Activated T-helper 17 cell treated with anti-CD3 and anti-CD28 coated beads, Interleukin-2, amount 50 U/mL, for 72 hours (primary cell): Measurements from ENCODE around the gene ZBED5. TPM values are rescaled to one million over a fixed set of nuclear protein-coding genes. Genes with fewer than 3 reads are reported as not detected.

Source experiments
- ATAC-seq: fragments of 150-1000 bp; cut with Tn5 transposase; replicated peaks from 2 replicates; pipeline ENCODE4 v1.10.0; 2021; ENCODE audit warnings: mild to moderate bottlenecking, moderate library complexity
- H3K27ac Mint-ChIP-seq: one replicate; pipeline ENCODE4 v1.8.0; 2022; ENCODE audit warnings: mixed read lengths
- H3K27me3 Mint-ChIP-seq: one replicate; pipeline ENCODE4 v1.8.0; 2022; ENCODE audit warnings: mixed read lengths
- H3K36me3 Mint-ChIP-seq: one replicate; pipeline ENCODE4 v1.8.0; 2022; ENCODE audit warnings: low read depth, mild to moderate bottlenecking, mixed read lengths
- H3K4me1 Mint-ChIP-seq: one replicate; pipeline ENCODE4 v1.8.0; 2022; ENCODE audit warnings: mixed read lengths
- H3K4me3 Mint-ChIP-seq: one replicate; pipeline ENCODE4 v1.8.0; 2022; ENCODE audit warnings: mild to moderate bottlenecking, mixed read lengths
- H3K9me3 Mint-ChIP-seq: one replicate; pipeline ENCODE4 v1.8.0; 2022; ENCODE audit warnings: mixed read lengths
- total RNA-seq, 2 donors: library from RNA; stranded (reverse); gene quantifications; one replicate each; pipeline ENCODE4 v1.2.3, GENCODE V29; 2022

ZBED5 gene
- total RNA-seq, 2 donors from 2014 or later, result 28.8 to 33.0 TPM

GRCh38 chr11:10805741-10806140, 52.1 kb downstream of the ZBED5 start:
- no peak for ATAC-seq
- Mint-ChIP-seq H3K9me3 (no peaks in the 10 kb centered on the region), H3K4me3 (peak overlapping the region; percentile 93), H3K4me1 (peaks cover 35% of the 10 kb centered on the region), H3K36me3 (peaks cover 84% of the 10 kb centered on the region), H3K27ac (peak overlapping the region; percentile 94), H3K27me3 (no peaks in the 10 kb centered on the region)

DNA sequence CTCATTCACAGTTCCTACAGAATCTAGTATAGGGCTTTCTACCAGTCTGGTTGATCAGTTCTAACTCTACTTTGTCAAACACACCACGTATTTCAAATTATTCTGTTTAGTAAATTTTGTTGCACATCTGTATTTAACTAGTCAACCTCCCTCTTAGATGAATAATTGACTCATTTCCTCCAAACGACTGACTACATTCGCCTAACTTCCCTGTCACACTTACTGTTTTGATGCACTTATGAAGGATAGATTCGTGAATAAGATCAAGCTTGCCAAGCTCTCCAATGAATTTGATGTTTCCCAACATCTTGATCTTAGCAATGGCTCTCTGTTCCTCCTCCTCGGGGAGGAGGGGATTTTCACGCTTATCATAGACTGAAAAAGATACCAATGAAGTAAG, 54.2 kb downstream of the ZBED5 start:
- Mint-ChIP-seq H3K27ac (peak overlapping the region; percentile 38), H3K27me3 (no peaks in the 10 kb centered on the region), H3K36me3 (peaks cover 100% of the 10 kb centered on the region), H3K4me1 (peaks cover 46% of the 10 kb centered on the region), H3K4me3 (peak overlapping the region; percentile 93), H3K9me3 (no peaks in the 10 kb centered on the region)
- no peak for ATAC-seq

Other genes starting within 250 kb of the ZBED5 start
- under 1 TPM in 1 of 2 donors, not detected in 1; 0.13 TPM for gene IRAG1, start 164.3 kb downstream of the ZBED5 start, total RNA-seq
- 10 to 100 TPM; 34.0 to 47.4 TPM for gene CTR9, start 106.8 kb downstream of the ZBED5 start, total RNA-seq
- gene EIF4G2, start 49.1 kb downstream of the ZBED5 start, total RNA-seq, result 1,000 to 10,000 TPM in 1 of 2 donors, 100 to 1,000 TPM in 1; 622 to 1,188 TPM